ENCODE results near the gene IFIT2.
"Not testable (repeated sequence)": the region's sequence is repeated elsewhere in the genome, so short reads cannot be mapped to it uniquely, and the experiment has no call there.

The IFIT2 gene

GRCh38 chr10:89281606-89282395, 20.0 kb upstream of the IFIT2 start:
- no peak for DNase-seq

- no peak for DNase-seq
Observed at GRCh38 chr10:89283025-89283935, 18.6 kb upstream of the IFIT2 start.

- no peak for DNase-seq
Observed at GRCh38 chr10:89283936-89284475, 17.8 kb upstream of the IFIT2 start.

- not testable (repeated sequence) for DNase-seq
Observed at GRCh38 chr10:89284711-89285110, 17.1 kb upstream of the IFIT2 start.

GRCh38 chr10:89285303-89285702, 16.5 kb upstream of the IFIT2 start:
- not testable (repeated sequence) for DNase-seq

GRCh38 chr10:89294721-89295239, 7.1 kb upstream of the IFIT2 start:
- no peak for DNase-seq

GRCh38 chr10:89295597-89295996, 6.2 kb upstream of the IFIT2 start:
- DNase-seq, result no peak

- DNase-seq, result no peak
Observed at GRCh38 chr10:89296220-89296648, 5.6 kb upstream of the IFIT2 start.

GRCh38 chr10:89297356-89297755, 4.5 kb upstream of the IFIT2 start:
- no peak for DNase-seq

GRCh38 chr10:89297791-89298190, 4.1 kb upstream of the IFIT2 start:
- DNase-seq, result no peak

- no peak for DNase-seq
Observed at GRCh38 chr10:89299031-89299430, 2.8 kb upstream of the IFIT2 start.

- no peak for DNase-seq
Observed at GRCh38 chr10:89301232-89301631, 614 bp upstream of the IFIT2 start.

GRCh38 chr10:89302625-89303024, 779 bp downstream of the IFIT2 start:
- DNase-seq, result no peak

GRCh38 chr10:89303161-89303560, 1.3 kb downstream of the IFIT2 start:
- DNase-seq, result no peak

- DNase-seq, result no peak
Observed at GRCh38 chr10:89304026-89304425, 2.2 kb downstream of the IFIT2 start.

- DNase-seq, result no peak
Observed at GRCh38 chr10:89304446-89304845, 2.6 kb downstream of the IFIT2 start.

- DNase-seq, result no peak
Observed at GRCh38 chr10:89304925-89305324, 3.1 kb downstream of the IFIT2 start.

GRCh38 chr10:89305766-89306433, 4.1 kb downstream of the IFIT2 start:
- DNase-seq, result no peak

- no peak for DNase-seq
Observed at GRCh38 chr10:89306434-89307268, 4.8 kb downstream of the IFIT2 start.

- no peak for DNase-seq
Observed at GRCh38 chr10:89307269-89307577, 5.4 kb downstream of the IFIT2 start.

- DNase-seq, result no peak
Observed at GRCh38 chr10:89308266-89308665, 6.4 kb downstream of the IFIT2 start.

- DNase-seq, result no peak
Observed at GRCh38 chr10:89308736-89309135, 6.9 kb downstream of the IFIT2 start.
